Thymus (tissue), 11 donors: ENCODE data around the gene COG5. TPM values are rescaled to one million over a fixed set of nuclear protein-coding genes. Genes with fewer than 3 reads are reported as not detected.

Experiments used
- DNase-seq, 9 donors: peaks; one replicate each; pipeline ENCODE4 v3.0.0-alpha.2; 2013; ENCODE audit warnings: low spot score in 9 of 9, low read depth in 6 of 9, missing footprints in 1 of 9
- H3K27ac ChIP-seq, 2 donors: one replicate each; pipeline ENCODE4 v1.5.1; 2013; ENCODE audit warnings: control low read depth in 1 of 2, low read depth in 1 of 2, low read length in 1 of 2, mild to moderate bottlenecking in 1 of 2, moderate library complexity in 1 of 2
- H3K27me3 ChIP-seq, 2 donors: one replicate each; pipeline ENCODE4 v1.5.1; 2013; ENCODE audit warnings: low read length in 1 of 2; ENCODE audit not compliant: control insufficient read depth in 2 of 2, insufficient read depth in 1 of 2
- H3K36me3 ChIP-seq, 2 donors: one replicate each; pipeline ENCODE4 v1.5.1; 2013; ENCODE audit warnings: low read length in 1 of 2, mild to moderate bottlenecking in 1 of 2, moderate library complexity in 1 of 2; ENCODE audit not compliant: control insufficient read depth in 2 of 2, insufficient read depth in 2 of 2
- H3K4me1 ChIP-seq, 2 donors: one replicate each; pipeline ENCODE4 v1.5.1; 2013; ENCODE audit warnings: low read length in 2 of 2; ENCODE audit not compliant: control insufficient read depth in 2 of 2, insufficient read depth in 2 of 2
- H3K4me3 ChIP-seq, 2 donors: one replicate each; pipeline ENCODE4 v1.5.1; 2013; ENCODE audit warnings: low read length in 2 of 2, control low read depth in 1 of 2, mild to moderate bottlenecking in 1 of 2
- H3K9me3 ChIP-seq, 2 donors: one replicate each; pipeline ENCODE4 v1.5.1; 2013; ENCODE audit warnings: low read length in 1 of 2, mild to moderate bottlenecking in 1 of 2; ENCODE audit not compliant: control insufficient read depth in 2 of 2, insufficient read depth in 1 of 2
- WGBS: extraction: QIAGEN DNeasy Blood & Tissue Kit; methylation state at CpG from one replicate; pipeline ENCODE4 v1.1.7; 2013; 5-methylcytosine and 5-hydroxymethylcytosine counted together
- polyA plus RNA-seq: library from polyadenylated mRNA; stranded (reverse); fragments of 200-250 nt; gene quantifications from one replicate; pipeline ENCODE4 v1.2.3, GENCODE V29; 2013
- total RNA-seq: library from RNA; stranded (reverse); fragments of 120-200 nt; gene quantifications from one replicate; pipeline ENCODE4 v1.2.4, GENCODE V29; 2013
- donor health status: healthy.

Gene COG5
- total and polyA plus RNA-seq, 2 donors, result 8.7 to 25.2 TPM

- no peak for DNase-seq
- 96% methylated on average over 8 of the region's 8 CpGs for WGBS
- Histone ChIP-seq H3K4me3 (no peak overlapping the region), H3K27ac (no peak overlapping the region), H3K9me3 (no peaks in the 10 kb centered on the region), H3K4me1 (peaks cover 0 to 3% of the 10 kb centered on the region in 2 donors), H3K36me3 (no peaks in the 10 kb centered on the region), H3K27me3 (no peaks in the 10 kb centered on the region)
Measured at GRCh38 chr7:107388604-107389003, 175.1 kb downstream of the COG5 start.

GRCh38 chr7:107387573-107388219 lies 176.0 kb downstream of the COG5 start:
- Histone ChIP-seq H3K36me3 (no peaks in the 10 kb centered on the region), H3K27me3 (no peaks in the 10 kb centered on the region), H3K9me3 (no peaks in the 10 kb centered on the region), H3K27ac (no peak overlapping the region), H3K4me3 (no peak overlapping the region), H3K4me1 (peaks cover 0 to 3% of the 10 kb centered on the region in 2 donors)
- DNase-seq, result no peak
- WGBS, result 80% methylated on average over 6 of the region's 6 CpGs

- Histone ChIP-seq H3K27ac (no peak overlapping the region), H3K4me3 (no peak overlapping the region), H3K9me3 (no peaks in the 10 kb centered on the region), H3K36me3 (no peaks in the 10 kb centered on the region), H3K4me1 (peaks cover 0 to 3% of the 10 kb centered on the region in 2 donors), H3K27me3 (no peaks in the 10 kb centered on the region)
- 86% methylated on average over 6 of the region's 6 CpGs for WGBS
- DNase-seq, result no peak
Measured at GRCh38 chr7:107387128-107387527, 176.6 kb downstream of the COG5 start.

- Histone ChIP-seq H3K36me3 (no peaks in the 10 kb centered on the region), H3K27me3 (no peaks in the 10 kb centered on the region), H3K27ac (no peak overlapping the region), H3K4me1 (peaks cover 0 to 3% of the 10 kb centered on the region in 2 donors), H3K4me3 (no peak overlapping the region), H3K9me3 (no peaks in the 10 kb centered on the region)
- WGBS, result 62% methylated on average over 4 of the region's 4 CpGs
- DNase-seq, result no peak
Measured at GRCh38 chr7:107386548-107387102, 177.1 kb downstream of the COG5 start.

- no peak for DNase-seq
- H3K4me1 ChIP-seq, result peaks cover 0 to 3% of the 10 kb centered on the region in 2 donors
- no peak overlapping the region for H3K27ac ChIP-seq
- H3K9me3 ChIP-seq, result no peaks in the 10 kb centered on the region
- H3K27me3 ChIP-seq, result no peaks in the 10 kb centered on the region
- H3K4me3 ChIP-seq, result no peak overlapping the region
- H3K36me3 ChIP-seq, result no peaks in the 10 kb centered on the region
- 96% methylated on average over 5 of the region's 5 CpGs for WGBS
Measured at GRCh38 chr7:107384025-107384424, 179.7 kb downstream of the COG5 start.

GRCh38 chr7:107383203-107383602 lies 180.5 kb downstream of the COG5 start:
- DNase-seq, result no peak
- H3K27ac ChIP-seq, result no peak overlapping the region
- 99% methylated on average over 4 of the region's 4 CpGs for WGBS

GRCh38 chr7:107381453-107381852 lies 182.3 kb downstream of the COG5 start:
- Histone ChIP-seq H3K36me3 (no peaks in the 10 kb centered on the region), H3K27ac (no peak overlapping the region), H3K9me3 (no peaks in the 10 kb centered on the region), H3K27me3 (no peaks in the 10 kb centered on the region), H3K4me1 (no peaks in the 10 kb centered on the region), H3K4me3 (no peak overlapping the region)
- no peak for DNase-seq
- 97% methylated on average over 4 of the region's 4 CpGs for WGBS

More at GRCh38 chr7:107383203-107383602, 180.5 kb downstream of the COG5 start:
- Histone ChIP-seq H3K27me3 (no peaks in the 10 kb centered on the region), H3K4me3 (no peak overlapping the region), H3K9me3 (no peaks in the 10 kb centered on the region), H3K36me3 (no peaks in the 10 kb centered on the region), H3K4me1 (peaks cover 0 to 3% of the 10 kb centered on the region in 2 donors)

GRCh38 chr7:107373354-107373753 lies 190.4 kb downstream of the COG5 start:
- no peak overlapping the region for H3K27ac ChIP-seq
- H3K27me3 ChIP-seq, result no peaks in the 10 kb centered on the region
- H3K36me3 ChIP-seq, result no peaks in the 10 kb centered on the region
- H3K9me3 ChIP-seq, result no peaks in the 10 kb centered on the region
- WGBS, result 97% methylated on average over 4 of the region's 4 CpGs
- no peak overlapping the region for H3K4me3 ChIP-seq
- no peaks in the 10 kb centered on the region for H3K4me1 ChIP-seq
- DNase-seq, result no peak

GRCh38 chr7:107372298-107372697 lies 191.4 kb downstream of the COG5 start:
- H3K9me3 ChIP-seq, result no peaks in the 10 kb centered on the region
- no peak overlapping the region for H3K27ac ChIP-seq
- no peaks in the 10 kb centered on the region for H3K27me3 ChIP-seq
- DNase-seq, result no peak
- H3K4me1 ChIP-seq, result no peaks in the 10 kb centered on the region
- H3K36me3 ChIP-seq, result no peaks in the 10 kb centered on the region
- H3K4me3 ChIP-seq, result no peak overlapping the region
- 98% methylated on average over 1 of the region's 1 CpG for WGBS
